ENCODE measurements around the gene TAS2R40.
"Not testable (repeated sequence)": the region's sequence is repeated elsewhere in the genome, so short reads cannot be mapped to it uniquely, and the experiment has no call there.

The TAS2R40 gene

GRCh38 chr7:143263266-143264195, 41.7 kb downstream of the TAS2R40 start, which contains the start of gene GSTK1:
TSS of gene GSTK1 (plus strand) at chr7:143263441. CDS start at chr7:143263514, 73 bp downstream.
- ChIA-PET CTCF (interaction anchor here (1.0 to 5.5 kb wide), 9 partner anchors 8 to 38 kb away, joined by 3 to 27 read pairs (median 4); no protein-coding TSS in a partner anchor), POLR2A (interaction anchor here (0.7 to 1.2 kb wide), 2 partner anchors 16 to 38 kb away, joined by 4 to 6 read pairs; no protein-coding TSS in a partner anchor)
- WGBS (ENCODE audit: insufficient coverage): 1% methylated on average over 46 of the region's 48 CpGs
- Histone ChIP-seq H3K36me3 (ENCODE audit: control insufficient read depth in 4 of 4, insufficient read depth in 4 of 4, low read length in 3 of 4) (peaks cover 12 to 31% (median 21%) of the 10 kb centered on the region in 4 experiments), H3K4me1 (ENCODE audit: control extremely low read depth in 1 of 4, control insufficient read depth in 4 of 4, insufficient read depth in 4 of 4, low read length in 3 of 4) (peaks cover 4 to 42% (median 26%) of the 10 kb centered on the region in 4 experiments), H3K27ac (ENCODE audit: insufficient read depth in 1 of 2, low read depth in 1 of 2, low read length in 2 of 2, poor library complexity in 1 of 2, severe bottlenecking in 2 of 2) (peak within 1 kb of the TSS in 1 of 2 experiments; percentile 85), H3K9me3 (ENCODE audit: control extremely low read depth in 1 of 5, control insufficient read depth in 4 of 5, insufficient read depth in 2 of 5, low read depth in 1 of 5, low read length in 4 of 5) (no peaks in the 10 kb centered on the region), H3K4me3 (ENCODE audit: control insufficient read depth in 1 of 7, extremely low read depth in 1 of 7, insufficient read depth in 4 of 7, low read depth in 2 of 7, low read length in 6 of 7) (peak within 1 kb of the TSS; percentile 82 to 98 (median 96)), H3K27me3 (replicated peaks in 2 of 5; ENCODE audit: control insufficient read depth in 4 of 5, insufficient read depth in 5 of 5, low read length in 4 of 5) (no peaks in the 10 kb centered on the region)
- peak; percentile 50 to 70 (median 61) for DNase-seq

- H3K27ac ChIP-seq (ENCODE audit: insufficient read depth in 1 of 2, low read depth in 1 of 2, low read length in 2 of 2, poor library complexity in 1 of 2, severe bottlenecking in 2 of 2): peak overlapping the region in 1 of 2 experiments; percentile 85
- POLR2A ChIA-PET: interaction anchor here (1.2 kb wide), 1 partner anchor 37 kb away, joined by 6 read pairs; no protein-coding TSS in a partner anchor
Observed at GRCh38 chr7:143264196-143264568, 42.3 kb downstream of the TAS2R40 start.

GRCh38 chr7:143265017-143265693, 43.3 kb downstream of the TAS2R40 start:
- Histone ChIP-seq H3K27ac (ENCODE audit: insufficient read depth in 1 of 2, low read depth in 1 of 2, low read length in 2 of 2, poor library complexity in 1 of 2, severe bottlenecking in 2 of 2) (peak overlapping the region in 1 of 2 experiments; percentile 19), H3K27me3 (replicated peaks in 2 of 5; ENCODE audit: control insufficient read depth in 4 of 5, insufficient read depth in 5 of 5, low read length in 4 of 5) (no peaks in the 10 kb centered on the region), H3K4me3 (ENCODE audit: control insufficient read depth in 1 of 7, extremely low read depth in 1 of 7, insufficient read depth in 4 of 7, low read depth in 2 of 7, low read length in 6 of 7) (peak overlapping the region in 2 of 7 experiments; percentile 14 to 97), H3K4me1 (ENCODE audit: control extremely low read depth in 1 of 4, control insufficient read depth in 4 of 4, insufficient read depth in 4 of 4, low read length in 3 of 4) (peaks cover 4 to 49% (median 31%) of the 10 kb centered on the region in 4 experiments), H3K36me3 (ENCODE audit: control insufficient read depth in 4 of 4, insufficient read depth in 4 of 4, low read length in 3 of 4) (peaks cover 21 to 47% (median 35%) of the 10 kb centered on the region in 4 experiments), H3K9me3 (ENCODE audit: control extremely low read depth in 1 of 5, control insufficient read depth in 4 of 5, insufficient read depth in 2 of 5, low read depth in 1 of 5, low read length in 4 of 5) (no peaks in the 10 kb centered on the region)
- 91% methylated on average over 13 of the region's 15 CpGs for WGBS (ENCODE audit: insufficient coverage)
- ChIA-PET POLR2A (no interaction called here), CTCF (interaction anchor here (1.0 to 5.5 kb wide), 5 partner anchors 9 to 107 kb away, joined by 3 to 27 read pairs (median 4); no protein-coding TSS in a partner anchor)
- no peak for DNase-seq

More at GRCh38 chr7:143264196-143264568, 42.3 kb downstream of the TAS2R40 start:
- CTCF ChIA-PET: interaction anchor here (1.1 to 5.5 kb wide), 4 partner anchors 9 to 24 kb away, joined by 3 to 27 read pairs (median 4); no protein-coding TSS in a partner anchor
- peak overlapping the region; percentile 82 to 98 (median 96) for H3K4me3 ChIP-seq (ENCODE audit: control insufficient read depth in 1 of 7, extremely low read depth in 1 of 7, insufficient read depth in 4 of 7, low read depth in 2 of 7, low read length in 6 of 7)
- not testable (repeated sequence) for H3K27me3 ChIP-seq (replicated peaks in 2 of 5; ENCODE audit: control insufficient read depth in 4 of 5, insufficient read depth in 5 of 5, low read length in 4 of 5); DNase-seq; H3K9me3 ChIP-seq (ENCODE audit: control extremely low read depth in 1 of 5, control insufficient read depth in 4 of 5, insufficient read depth in 2 of 5, low read depth in 1 of 5, low read length in 4 of 5)
- peaks cover 12 to 37% (median 27%) of the 10 kb centered on the region in 4 experiments for H3K36me3 ChIP-seq (ENCODE audit: control insufficient read depth in 4 of 4, insufficient read depth in 4 of 4, low read length in 3 of 4)
- H3K4me1 ChIP-seq (ENCODE audit: control extremely low read depth in 1 of 4, control insufficient read depth in 4 of 4, insufficient read depth in 4 of 4, low read length in 3 of 4): peaks cover 4 to 42% (median 28%) of the 10 kb centered on the region in 4 experiments
- 76% methylated on average over 12 of the region's 15 CpGs for WGBS (ENCODE audit: insufficient coverage)

- Histone ChIP-seq H3K27ac (ENCODE audit: insufficient read depth in 1 of 2, low read depth in 1 of 2, low read length in 2 of 2, poor library complexity in 1 of 2, severe bottlenecking in 2 of 2) (peak overlapping the region in 1 of 2 experiments; percentile 5), H3K4me1 (ENCODE audit: control extremely low read depth in 1 of 4, control insufficient read depth in 4 of 4, insufficient read depth in 4 of 4, low read length in 3 of 4) (peaks cover 0 to 32% (median 20%) of the 10 kb centered on the region in 4 experiments), H3K36me3 (ENCODE audit: control insufficient read depth in 4 of 4, insufficient read depth in 4 of 4, low read length in 3 of 4) (peaks cover 21 to 47% (median 36%) of the 10 kb centered on the region in 4 experiments), H3K27me3 (replicated peaks in 2 of 5; ENCODE audit: control insufficient read depth in 4 of 5, insufficient read depth in 5 of 5, low read length in 4 of 5) (no peaks in the 10 kb centered on the region), H3K4me3 (ENCODE audit: control insufficient read depth in 1 of 7, extremely low read depth in 1 of 7, insufficient read depth in 4 of 7, low read depth in 2 of 7, low read length in 6 of 7) (no peak overlapping the region), H3K9me3 (ENCODE audit: control extremely low read depth in 1 of 5, control insufficient read depth in 4 of 5, insufficient read depth in 2 of 5, low read depth in 1 of 5, low read length in 4 of 5) (no peaks in the 10 kb centered on the region)
- CTCF ChIA-PET: interaction anchor here (1.1 to 3.8 kb wide), 5 partner anchors 11 to 37 kb away, joined by 3 to 19 read pairs (median 4); no protein-coding TSS in a partner anchor
- 40% methylated on average over 5 of the region's 5 CpGs for WGBS (ENCODE audit: insufficient coverage)
- POLR2A ChIA-PET: no interaction called here
- DNase-seq: no peak
Observed at GRCh38 chr7:143269251-143269650, 47.4 kb downstream of the TAS2R40 start.

- Histone ChIP-seq H3K4me1 (ENCODE audit: control extremely low read depth in 1 of 4, control insufficient read depth in 4 of 4, insufficient read depth in 4 of 4, low read length in 3 of 4) (peaks cover 0 to 19% (median 10%) of the 10 kb centered on the region in 4 experiments), H3K27me3 (replicated peaks in 2 of 5; ENCODE audit: control insufficient read depth in 4 of 5, insufficient read depth in 5 of 5, low read length in 4 of 5) (no peaks in the 10 kb centered on the region), H3K4me3 (ENCODE audit: control insufficient read depth in 1 of 7, extremely low read depth in 1 of 7, insufficient read depth in 4 of 7, low read depth in 2 of 7, low read length in 6 of 7) (no peak overlapping the region), H3K36me3 (ENCODE audit: control insufficient read depth in 4 of 4, insufficient read depth in 4 of 4, low read length in 3 of 4) (peaks cover 17 to 35% (median 31%) of the 10 kb centered on the region in 4 experiments), H3K27ac (ENCODE audit: insufficient read depth in 1 of 2, low read depth in 1 of 2, low read length in 2 of 2, poor library complexity in 1 of 2, severe bottlenecking in 2 of 2) (no peak overlapping the region), H3K9me3 (ENCODE audit: control extremely low read depth in 1 of 5, control insufficient read depth in 4 of 5, insufficient read depth in 2 of 5, low read depth in 1 of 5, low read length in 4 of 5) (no peaks in the 10 kb centered on the region)
- no peak for DNase-seq
- WGBS (ENCODE audit: insufficient coverage): no CpG with 5 or more reads among the region's 1 CpG
- ChIA-PET POLR2A (no interaction called here), CTCF (interaction anchor here (1.8 kb wide), 1 partner anchor 31 kb away, joined by 4 read pairs; no protein-coding TSS in a partner anchor)
Observed at GRCh38 chr7:143271240-143271639, 49.4 kb downstream of the TAS2R40 start.

Data from common myeloid progenitor, CD34-positive (primary cell).